ENCODE data around the gene MAEA. TPM values are rescaled to one million over a fixed set of nuclear protein-coding genes. Genes with fewer than 3 reads are reported as not detected.

The MAEA gene
- total RNA-seq, 2 donors from 2014 or later, result 48.8 to 72.7 TPM

- H3K4me3 ChIP-seq (ENCODE audit: low read length), result no peak overlapping the region
- no peaks in the 10 kb centered on the region for H3K4me1 Mint-ChIP-seq
- no peaks in the 10 kb centered on the region for H3K27me3 ChIP-seq (ENCODE audit: control insufficient read depth, insufficient read depth, low read length, poor library complexity, severe bottlenecking)
- H3K36me3 ChIP-seq (ENCODE audit: control insufficient read depth, insufficient read depth, low read length), result peaks cover 13% of the 10 kb centered on the region
- H3K9ac ChIP-seq (ENCODE audit: extremely low read depth, low read length, poor library complexity, severe bottlenecking), result no peak overlapping the region
- H3K27ac Mint-ChIP-seq, result peak overlapping the region; percentile 20
- H3K4me3 Mint-ChIP-seq, result no peak overlapping the region
- no peaks in the 10 kb centered on the region for H3K4me1 ChIP-seq (ENCODE audit: control insufficient read depth, insufficient read depth, low read length)
- no peak for DNase-seq
- TF ChIP-seq, protein P1, sequence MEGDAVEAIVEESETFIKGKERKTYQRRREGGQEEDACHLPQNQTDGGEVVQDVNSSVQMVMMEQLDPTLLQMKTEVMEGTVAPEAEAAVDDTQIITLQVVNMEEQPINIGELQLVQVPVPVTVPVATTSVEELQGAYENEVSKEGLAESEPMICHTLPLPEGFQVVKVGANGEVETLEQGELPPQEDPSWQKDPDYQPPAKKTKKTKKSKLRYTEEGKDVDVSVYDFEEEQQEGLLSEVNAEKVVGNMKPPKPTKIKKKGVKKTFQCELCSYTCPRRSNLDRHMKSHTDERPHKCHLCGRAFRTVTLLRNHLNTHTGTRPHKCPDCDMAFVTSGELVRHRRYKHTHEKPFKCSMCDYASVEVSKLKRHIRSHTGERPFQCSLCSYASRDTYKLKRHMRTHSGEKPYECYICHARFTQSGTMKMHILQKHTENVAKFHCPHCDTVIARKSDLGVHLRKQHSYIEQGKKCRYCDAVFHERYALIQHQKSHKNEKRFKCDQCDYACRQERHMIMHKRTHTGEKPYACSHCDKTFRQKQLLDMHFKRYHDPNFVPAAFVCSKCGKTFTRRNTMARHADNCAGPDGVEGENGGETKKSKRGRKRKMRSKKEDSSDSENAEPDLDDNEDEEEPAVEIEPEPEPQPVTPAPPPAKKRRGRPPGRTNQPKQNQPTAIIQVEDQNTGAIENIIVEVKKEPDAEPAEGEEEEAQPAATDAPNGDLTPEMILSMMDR (conservative IDR thresholded peaks at IDR 0.05), result no peak
- 95 to 97% methylated on average over 36 to 38 of the region's 38 CpGs for WGBS, 2 experiments (ENCODE audit: insufficient coverage in 1 of 2, insufficient read length in 1 of 2)
- H3K9me3 Mint-ChIP-seq, result no peaks in the 10 kb centered on the region
- H3K27ac ChIP-seq (ENCODE audit: low read depth, low read length), result no peak overlapping the region
- no peaks in the 10 kb centered on the region for H3K27me3 Mint-ChIP-seq (ENCODE audit: insufficient read depth)
- peaks cover 14% of the 10 kb centered on the region for H3K36me3 Mint-ChIP-seq (ENCODE audit: low read depth)
- H3K9me3 ChIP-seq (ENCODE audit: control insufficient read depth, low read length), result no peaks in the 10 kb centered on the region
Measured at GRCh38 chr4:1358421-1359143, 68.9 kb downstream of the MAEA start.

DNA sequence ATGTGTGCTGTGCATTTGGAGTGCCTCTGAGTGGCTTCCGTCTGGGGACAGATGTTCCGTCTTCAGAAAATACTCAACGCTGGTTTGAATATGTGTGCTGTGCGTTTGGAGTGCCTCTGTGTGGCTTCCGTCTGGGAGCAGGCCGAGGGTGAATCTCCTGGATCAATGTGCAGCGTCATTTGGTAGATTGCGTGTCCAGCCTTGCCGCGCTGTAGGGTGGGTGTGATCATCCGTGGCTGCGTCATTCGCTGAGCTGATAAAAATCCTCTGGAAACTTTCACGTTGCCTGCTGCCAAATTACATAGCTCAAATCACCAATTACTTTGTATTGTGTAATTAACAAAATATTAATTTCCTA, 69.4 kb downstream of the MAEA start:
- 90 to 95% methylated on average over 11 to 14 of the region's 14 CpGs for WGBS, 2 experiments (ENCODE audit: insufficient coverage in 1 of 2, insufficient read length in 1 of 2)
- Histone ChIP-seq H3K9me3 (ENCODE audit: control insufficient read depth, low read length) (no peaks in the 10 kb centered on the region), H3K4me1 (ENCODE audit: control insufficient read depth, insufficient read depth, low read length) (no peaks in the 10 kb centered on the region), H3K36me3 (ENCODE audit: control insufficient read depth, insufficient read depth, low read length) (peaks cover 12% of the 10 kb centered on the region), H3K27me3 (ENCODE audit: control insufficient read depth, insufficient read depth, low read length, poor library complexity, severe bottlenecking) (no peaks in the 10 kb centered on the region), H3K9ac (ENCODE audit: extremely low read depth, low read length, poor library complexity, severe bottlenecking) (no peak overlapping the region), H3K4me3 (ENCODE audit: low read length) (no peak overlapping the region), H3K27ac (ENCODE audit: low read depth, low read length) (no peak overlapping the region)
- Mint-ChIP-seq H3K4me3 (no peak overlapping the region), H3K27me3 (ENCODE audit: insufficient read depth) (no peaks in the 10 kb centered on the region), H3K27ac (peak overlapping the region; percentile 20), H3K9me3 (no peaks in the 10 kb centered on the region), H3K4me1 (no peaks in the 10 kb centered on the region), H3K36me3 (ENCODE audit: low read depth) (peaks cover 14% of the 10 kb centered on the region)
- no peak for DNase-seq
- TF ChIP-seq, protein P1 (conservative IDR thresholded peaks at IDR 0.05), result no peak

- Mint-ChIP-seq H3K4me1 (no peaks in the 10 kb centered on the region), H3K9me3 (no peaks in the 10 kb centered on the region), H3K27me3 (ENCODE audit: insufficient read depth) (no peaks in the 10 kb centered on the region), H3K36me3 (ENCODE audit: low read depth) (peaks cover 9% of the 10 kb centered on the region), H3K27ac (no peak overlapping the region), H3K4me3 (no peak overlapping the region)
- no peak for DNase-seq
- Histone ChIP-seq H3K27ac (ENCODE audit: low read depth, low read length) (no peak overlapping the region), H3K9ac (ENCODE audit: extremely low read depth, low read length, poor library complexity, severe bottlenecking) (no peak overlapping the region), H3K27me3 (ENCODE audit: control insufficient read depth, insufficient read depth, low read length, poor library complexity, severe bottlenecking) (no peaks in the 10 kb centered on the region), H3K9me3 (ENCODE audit: control insufficient read depth, low read length) (no peaks in the 10 kb centered on the region), H3K4me1 (ENCODE audit: control insufficient read depth, insufficient read depth, low read length) (no peaks in the 10 kb centered on the region), H3K36me3 (ENCODE audit: control insufficient read depth, insufficient read depth, low read length) (peaks cover 12% of the 10 kb centered on the region), H3K4me3 (ENCODE audit: low read length) (no peak overlapping the region)
- TF ChIP-seq, protein P1 (conservative IDR thresholded peaks at IDR 0.05), result no peak
- 92 to 93% methylated on average over 15 to 16 of the region's 16 CpGs for WGBS, 2 experiments (ENCODE audit: insufficient coverage in 1 of 2, insufficient read length in 1 of 2)
Measured at GRCh38 chr4:1359976-1360375, 70.3 kb downstream of the MAEA start.

Data from endodermal cell (in vitro differentiated cells).